ENCODE measurements around the gene UTP4. TPM values are rescaled to one million over a fixed set of nuclear protein-coding genes. Genes with fewer than 3 reads are reported as not detected.

Gene UTP4
- total and polyA plus RNA-seq, 2 donors (not counting 3 experiments of a cell fraction or from before 2014, with no cell fraction given): 56.1 to 59.5 TPM

GRCh38 chr16:69188716-69189115, 56.3 kb downstream of the UTP4 start:
- H3K9me3 ChIP-seq (replicated peaks; ENCODE audit: control insufficient read depth, insufficient read depth, low read length): no peaks in the 10 kb centered on the region
- BruUV-seq (replicated peaks): no TSS peak
- H3K79me2 ChIP-seq (ENCODE audit: control insufficient read depth, insufficient read depth, low read length): peaks cover 61% of the 10 kb centered on the region
- peak overlapping the region; percentile 82 to 93 (median 90) for H3K4me3 ChIP-seq (replicated peaks in 1 of 3; ENCODE audit: insufficient read depth in 1 of 3, low read depth in 1 of 3, low read length in 3 of 3)
- dilution Hi-C loops (cut with MboI; ENCODE audit: extremely low pct_ligation_motif_present, low sequenced_read_pairs) (no loop called here), intact Hi-C loops (cut with micrococcal nuclease) (loop anchor here (1.0 to 5.0 kb wide), 2 partner anchors 37 to 1499 kb away; partner anchors contain the start of gene MTSS2)
- H3K9ac ChIP-seq (replicated peaks; ENCODE audit: extremely low read depth, insufficient read depth, low read length): peak overlapping the region; percentile 77
- no peaks in the 10 kb centered on the region for H4K20me1 ChIP-seq (replicated peaks; ENCODE audit: control insufficient read depth, extremely low read depth, insufficient read depth, low read length)
- ChIA-PET CTCF (interaction anchor here (0.8 to 2.9 kb wide), 9 partner anchors 9 to 99 kb away, joined by 3 to 24 read pairs (median 6); no protein-coding TSS in a partner anchor), POLR2A (no interaction called here)
- H3K4me2 ChIP-seq (ENCODE audit: insufficient read depth, low read length): peak overlapping the region; percentile 99
- H3K9me1 ChIP-seq (replicated peaks; ENCODE audit: control insufficient read depth, extremely low read depth, insufficient read depth, low read length): no peaks in the 10 kb centered on the region
- H2AFZ ChIP-seq (ENCODE audit: low read depth, low read length): no peak overlapping the region
- H3K36me3 ChIP-seq (ENCODE audit: control insufficient read depth in 2 of 2, extremely low read depth in 1 of 2, insufficient read depth in 2 of 2, low read length in 2 of 2): no peaks in the 10 kb centered on the region
- H3K4me1 ChIP-seq (ENCODE audit: control insufficient read depth, extremely low read depth, insufficient read depth, low read length): peaks cover 34% of the 10 kb centered on the region
- FAIRE-seq: peak; percentile 67
- peak overlapping the region; percentile 17 for H3K27ac ChIP-seq (ENCODE audit: insufficient read depth, low read depth, low read length)
- DNase-seq (ENCODE audit: low read depth, low spot score): peak; percentile 54
- no peaks in the 10 kb centered on the region for H3K27me3 ChIP-seq (ENCODE audit: control insufficient read depth in 2 of 2, insufficient read depth in 2 of 2, low read length in 2 of 2)
- no peak for TF ChIP-seq POLR2AphosphoS5 (IDR thresholded peaks at IDR 0.05; ENCODE audit: insufficient read depth, low read depth, low read length)
- TF ChIP-seq FOS (IDR thresholded peaks at IDR 0.05; ENCODE audit: borderline replicate concordance, insufficient read depth, low read length): no peak

- POLR2A ChIA-PET: no interaction called here
- Histone ChIP-seq H3K4me1 (ENCODE audit: control insufficient read depth, extremely low read depth, insufficient read depth, low read length) (peaks cover 31% of the 10 kb centered on the region), H3K79me2 (ENCODE audit: control insufficient read depth, insufficient read depth, low read length) (peaks cover 74% of the 10 kb centered on the region), H3K9ac (replicated peaks; ENCODE audit: extremely low read depth, insufficient read depth, low read length) (no peak overlapping the region), H4K20me1 (replicated peaks; ENCODE audit: control insufficient read depth, extremely low read depth, insufficient read depth, low read length) (peaks cover 4% of the 10 kb centered on the region), H3K9me1 (replicated peaks; ENCODE audit: control insufficient read depth, extremely low read depth, insufficient read depth, low read length) (no peaks in the 10 kb centered on the region), H2AFZ (ENCODE audit: low read depth, low read length) (no peak overlapping the region), H3K27me3 (ENCODE audit: control insufficient read depth in 2 of 2, insufficient read depth in 2 of 2, low read length in 2 of 2) (no peaks in the 10 kb centered on the region), H3K9me3 (replicated peaks; ENCODE audit: control insufficient read depth, insufficient read depth, low read length) (no peaks in the 10 kb centered on the region), H3K4me3 (replicated peaks in 1 of 3; ENCODE audit: insufficient read depth in 1 of 3, low read depth in 1 of 3, low read length in 3 of 3) (peak overlapping the region in 1 of 3 experiments; percentile 93), H3K36me3 (ENCODE audit: control insufficient read depth in 2 of 2, extremely low read depth in 1 of 2, insufficient read depth in 2 of 2, low read length in 2 of 2) (no peaks in the 10 kb centered on the region), H3K4me2 (ENCODE audit: insufficient read depth, low read length) (peak overlapping the region; percentile 99), H3K27ac (ENCODE audit: insufficient read depth, low read depth, low read length) (no peak overlapping the region)
- FAIRE-seq (peak; percentile 8), DNase-seq (ENCODE audit: low read depth, low spot score) (no peak)
- no TSS peak for BruUV-seq (replicated peaks)
- intact Hi-C loops (cut with micrococcal nuclease) (no loop called here), dilution Hi-C loops (cut with MboI; ENCODE audit: extremely low pct_ligation_motif_present, low sequenced_read_pairs) (no loop called here)
- CTCF ChIA-PET: interaction anchor here (0.8 to 1.6 kb wide), 4 partner anchors 10 to 96 kb away, joined by 3 to 6 read pairs (median 4); no protein-coding TSS in a partner anchor
- TF ChIP-seq, protein P1, sequence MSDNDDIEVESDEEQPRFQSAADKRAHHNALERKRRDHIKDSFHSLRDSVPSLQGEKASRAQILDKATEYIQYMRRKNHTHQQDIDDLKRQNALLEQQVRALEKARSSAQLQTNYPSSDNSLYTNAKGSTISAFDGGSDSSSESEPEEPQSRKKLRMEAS (IDR thresholded peaks at IDR 0.05; ENCODE audit: insufficient read depth, insufficient read length): no peak
- TF ChIP-seq POLR2AphosphoS5 (IDR thresholded peaks at IDR 0.05; ENCODE audit: insufficient read depth, low read depth, low read length) (no peak), JUN (IDR thresholded peaks at IDR 0.05; ENCODE audit: borderline replicate concordance, insufficient read depth, insufficient read length, low read depth) (no peak), GATA2 (IDR thresholded peaks at IDR 0.05; ENCODE audit: insufficient read depth, insufficient read length, low read depth, low read length) (no peak), CTCF (IDR thresholded peaks at IDR 0.05; ENCODE audit: extremely low read depth in 1 of 2, insufficient read depth in 1 of 2, low read depth in 1 of 2, low read length in 2 of 2) (no peak), MYC (IDR thresholded peaks at IDR 0.05; ENCODE audit: low read depth, low read length) (no peak), FOS (IDR thresholded peaks at IDR 0.05; ENCODE audit: borderline replicate concordance, insufficient read depth, low read length) (no peak), POLR2A (IDR thresholded peaks at IDR 0.05; ENCODE audit: low read depth, low read length) (no peak), EZH2 (IDR thresholded peaks at IDR 0.05; ENCODE audit: borderline replicate concordance, low read depth, low read length, severe bottlenecking) (no peak)
These were observed 57.7 kb downstream of the UTP4 start for GRCh38 chr16:69190046-69190588.

All from endothelial cell of umbilical vein (primary cell).